HG03175 (cell line): ENCODE data around the gene FRMD4B.
A peak's percentile ranks its signal among the peaks of the same experiment; 100 is the strongest.

Experiments used
- ATAC-seq: cut with Tn5 transposase; IDR thresholded peaks from one replicate; pipeline ENCODE4 v1.9.1; 2021; ENCODE audit warnings: mild to moderate bottlenecking, moderate library complexity; ENCODE audit not compliant: unreplicated experiment

Gene FRMD4B

DNA sequence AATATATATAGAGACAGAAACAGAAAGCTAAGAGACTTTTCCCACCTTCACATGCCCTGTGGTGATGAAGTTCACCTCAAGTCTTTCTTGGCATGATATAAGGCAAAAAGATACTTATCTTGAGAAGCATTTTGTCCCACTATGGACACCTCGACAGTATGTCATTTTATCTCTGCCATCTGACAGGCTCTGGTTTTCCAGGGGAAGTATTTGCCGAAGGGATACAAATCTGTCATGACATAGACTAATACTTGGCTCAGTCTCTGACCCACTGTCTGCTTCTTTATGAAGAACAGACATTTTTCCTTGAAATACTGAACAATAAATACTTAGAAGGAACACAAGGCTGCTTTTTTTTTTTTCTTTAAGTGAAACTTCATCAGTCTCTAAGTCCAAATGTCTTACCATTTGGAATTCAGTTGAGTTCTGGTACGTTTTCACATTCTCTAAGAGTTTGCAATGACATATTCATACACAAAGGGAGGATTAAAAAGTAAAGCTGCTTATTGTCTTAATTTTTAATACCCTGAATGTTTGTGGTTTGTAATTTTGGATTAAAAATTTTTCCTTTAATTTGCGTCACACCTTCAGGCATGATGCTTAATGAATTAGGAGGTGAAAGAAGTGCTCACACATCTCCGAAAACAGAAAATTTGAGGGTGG lies 175.7 kb downstream of the FRMD4B start:
- no peak for ATAC-seq

DNA sequence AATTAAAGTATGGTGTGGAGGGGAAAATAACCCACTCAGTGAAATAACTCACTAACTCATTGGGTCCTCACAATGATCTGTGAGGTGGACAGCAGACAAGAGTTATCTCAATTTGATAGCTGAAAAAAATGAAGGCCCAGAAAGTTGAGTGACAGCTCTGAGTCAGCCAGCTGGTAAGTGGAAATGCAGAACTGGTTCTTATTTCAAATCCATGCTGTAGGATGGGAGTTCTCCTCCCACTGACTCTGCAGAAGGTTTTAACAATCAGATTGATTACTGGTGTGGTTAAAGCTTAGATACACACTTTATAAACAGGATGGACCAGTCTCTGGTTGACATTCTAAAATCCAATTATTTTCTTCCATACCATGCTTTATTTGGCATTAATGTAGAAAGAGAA lies 176.5 kb downstream of the FRMD4B start:
- no peak for ATAC-seq

DNA sequence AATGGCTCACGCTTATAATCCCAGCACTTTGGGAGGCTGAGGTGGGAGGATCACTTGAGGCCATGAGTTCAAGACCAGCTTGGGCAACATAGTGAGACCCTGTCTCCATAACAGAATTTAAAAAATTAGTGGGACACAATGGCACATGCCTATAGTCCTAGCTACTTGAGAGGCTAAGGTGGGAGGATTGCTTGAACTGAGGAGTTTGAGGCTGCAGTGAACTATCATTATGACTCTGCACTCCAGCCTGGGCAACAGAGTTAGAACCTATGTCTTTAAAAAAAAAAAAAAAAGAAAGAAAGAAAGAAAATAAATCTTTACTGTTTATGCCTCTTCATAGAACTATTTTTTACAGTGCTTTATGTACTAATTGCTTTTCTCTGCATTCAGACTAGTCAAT lies 178.9 kb downstream of the FRMD4B start:
- ATAC-seq = no peak

DNA sequence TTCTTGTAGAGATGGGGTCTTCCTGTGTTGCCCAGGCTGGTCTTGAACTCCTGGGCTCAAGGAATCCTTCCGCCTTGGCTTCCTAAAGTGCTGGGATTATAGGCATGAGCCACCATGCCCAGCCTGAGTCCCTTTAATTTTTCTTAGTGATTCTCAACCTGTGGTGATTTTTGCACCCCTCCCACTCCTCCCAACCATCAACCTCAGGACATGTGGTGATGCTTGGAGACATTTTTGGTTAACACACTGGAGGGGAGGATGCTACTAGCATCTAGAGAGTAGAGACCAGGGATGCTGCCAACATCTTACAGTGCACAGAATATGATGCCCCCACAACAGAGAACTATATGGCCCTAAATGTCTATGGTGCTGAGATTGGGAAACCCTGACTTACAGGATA lies 180.5 kb downstream of the FRMD4B start:
- no peak for ATAC-seq

DNA sequence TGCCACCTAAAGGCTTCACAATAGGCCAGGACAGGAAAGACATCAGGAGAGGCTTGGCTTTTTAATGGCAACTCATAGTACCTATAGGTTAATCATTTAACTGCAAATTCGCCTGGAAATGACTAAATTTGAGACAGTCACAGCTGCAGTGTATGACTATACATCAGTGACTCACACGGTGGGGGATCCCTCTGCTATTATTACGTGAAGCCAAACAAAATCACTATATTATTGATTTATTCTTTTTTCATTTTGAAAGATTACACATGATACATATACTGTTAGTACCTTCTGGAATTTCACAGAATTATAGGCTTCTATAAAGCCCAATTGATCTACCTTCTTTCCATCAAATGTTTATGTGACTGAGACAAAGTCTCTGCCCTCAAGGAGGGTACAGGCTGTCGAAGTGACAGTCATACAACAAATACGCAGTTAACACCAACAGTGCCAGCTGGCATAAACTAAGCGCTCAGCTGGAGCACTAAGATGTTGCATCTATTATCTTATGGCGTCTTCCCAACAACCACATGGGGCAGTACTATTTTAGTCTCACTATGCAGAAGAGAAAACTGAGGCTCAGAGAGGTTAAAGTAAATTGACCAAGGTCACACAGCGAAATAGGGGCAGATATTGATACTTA lies 181.5 kb downstream of the FRMD4B start:
- peak; percentile 90 for ATAC-seq

DNA sequence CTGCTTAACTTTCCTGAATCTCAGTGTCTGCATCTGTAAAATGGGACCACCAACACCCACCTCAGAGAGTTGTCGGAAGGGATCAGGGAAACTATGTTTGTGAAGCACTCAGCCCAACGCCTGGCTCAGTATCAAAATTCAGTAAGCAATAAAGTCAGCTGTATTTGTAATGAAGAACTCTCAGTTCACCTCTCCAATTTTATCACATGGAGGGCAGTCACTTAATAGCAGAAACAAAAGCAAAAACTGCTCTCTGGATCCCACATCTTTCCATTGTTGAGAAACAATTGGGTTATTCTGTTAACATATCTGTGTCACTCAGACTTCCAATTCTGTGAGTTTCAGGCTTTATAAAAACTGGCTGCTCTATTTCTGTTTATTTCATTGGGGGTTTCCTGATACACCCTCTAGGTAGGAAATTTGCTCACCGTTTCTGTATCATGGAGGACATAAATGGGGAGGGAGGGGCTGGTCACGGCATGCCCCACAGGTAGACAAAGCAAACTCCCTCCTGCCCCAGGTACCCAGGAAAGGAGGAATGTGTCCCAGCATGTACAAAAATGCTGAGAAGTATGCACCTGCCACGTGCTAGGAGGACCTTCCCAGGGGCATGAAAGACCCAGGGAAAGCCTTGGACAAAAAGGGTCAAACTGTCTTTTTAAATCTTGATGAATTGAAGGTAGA lies 182.1 kb downstream of the FRMD4B start:
- ATAC-seq = peak; percentile 28

DNA sequence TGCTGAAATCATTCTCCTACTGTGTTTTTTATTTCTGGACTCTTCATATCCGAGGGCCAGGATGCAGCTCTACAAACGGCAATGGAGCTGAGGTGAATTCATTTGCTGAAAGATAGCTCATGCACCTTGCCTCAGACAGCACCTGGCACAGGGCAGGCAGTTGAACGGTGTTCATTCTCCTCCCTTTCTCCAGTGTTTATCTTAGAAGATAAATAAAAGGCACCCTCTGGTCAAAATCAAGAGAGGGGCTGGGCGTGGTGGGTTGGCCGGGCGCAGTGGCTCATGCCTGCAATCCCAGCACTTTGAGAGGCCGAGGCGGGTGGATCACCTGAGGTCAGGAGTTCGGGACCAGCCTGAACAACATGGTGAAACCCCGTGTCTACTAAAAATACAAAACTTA lies 184.2 kb downstream of the FRMD4B start:
- no peak for ATAC-seq

DNA sequence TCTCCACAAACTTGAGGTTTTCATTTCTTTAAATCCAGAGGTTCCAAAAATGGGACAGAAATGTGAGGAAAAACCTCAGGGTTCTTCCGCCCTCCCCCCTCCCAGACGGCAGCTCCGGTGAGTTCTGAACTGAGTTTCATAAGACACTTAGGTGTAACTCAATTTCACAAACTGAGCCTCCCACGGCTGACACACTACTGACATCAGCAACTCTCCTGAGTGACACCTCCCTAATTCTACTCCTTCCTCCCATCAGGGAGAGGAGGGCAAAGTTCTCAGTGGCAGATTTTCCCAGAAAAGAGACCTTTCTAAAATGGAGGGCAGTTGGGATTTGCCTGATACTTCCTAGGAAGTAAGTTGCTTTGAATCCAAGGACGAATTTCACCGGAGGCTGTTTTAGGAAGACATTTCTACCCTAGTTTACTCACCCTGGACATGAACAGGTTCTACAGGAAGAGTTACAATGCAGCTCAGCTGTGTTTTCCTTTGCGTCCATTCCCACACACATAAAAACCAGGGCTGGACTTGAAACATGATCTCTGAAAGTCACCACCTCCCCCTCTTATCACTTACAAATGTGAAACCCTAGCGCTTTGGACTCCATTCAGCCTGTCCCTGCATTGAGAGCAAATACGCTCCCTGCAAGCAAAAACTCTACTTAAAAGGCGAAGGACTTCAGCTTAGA lies 185.4 kb downstream of the FRMD4B start:
- no peak for ATAC-seq

DNA sequence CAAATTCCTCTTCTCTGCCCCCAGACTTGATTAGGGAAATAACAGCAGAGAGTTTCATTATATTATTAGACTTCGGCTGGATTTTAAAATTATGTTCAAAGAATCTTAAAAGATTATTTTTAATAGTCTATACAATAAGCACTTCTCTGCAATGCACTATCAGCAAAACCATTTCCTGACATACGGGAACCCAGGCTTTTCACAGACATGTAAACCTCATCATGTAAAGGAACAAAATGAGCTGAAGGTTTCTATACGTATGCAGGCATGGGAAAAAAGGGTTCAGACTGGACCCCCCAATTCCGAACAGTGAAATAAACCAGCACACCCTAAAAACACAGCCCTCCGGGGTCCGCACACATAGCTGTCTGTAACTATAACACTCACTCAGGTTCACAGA lies 185.9 kb downstream of the FRMD4B start:
- no peak for ATAC-seq

DNA sequence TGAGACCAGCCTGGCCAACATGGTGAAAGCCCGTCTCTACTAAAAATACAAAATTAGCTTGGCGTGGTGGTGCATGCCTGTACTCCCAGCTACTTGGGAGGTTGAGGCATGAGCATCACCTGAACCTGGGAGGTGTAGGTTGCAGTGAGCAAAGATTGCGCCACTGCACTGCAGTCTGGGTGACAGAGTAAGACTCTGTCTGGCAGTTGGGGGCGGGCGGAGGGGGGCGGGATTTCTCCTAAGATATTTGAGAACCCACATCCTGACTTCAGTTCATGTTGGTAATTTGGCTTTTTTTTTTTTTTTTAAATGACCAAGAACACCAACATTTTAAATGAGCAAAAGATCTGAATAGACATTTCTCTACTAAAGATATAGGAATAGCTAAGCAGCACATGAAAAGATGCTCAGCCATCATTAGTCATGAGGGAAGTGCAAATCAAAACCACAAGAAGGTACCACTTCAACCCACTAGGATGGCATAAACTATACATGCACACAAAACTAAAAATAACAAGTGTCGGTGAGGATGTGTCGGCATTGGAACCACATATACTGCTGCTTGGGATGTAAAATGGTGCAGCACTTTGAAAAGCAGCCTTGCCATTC lies 187.9 kb downstream of the FRMD4B start:
- ATAC-seq = no peak

DNA sequence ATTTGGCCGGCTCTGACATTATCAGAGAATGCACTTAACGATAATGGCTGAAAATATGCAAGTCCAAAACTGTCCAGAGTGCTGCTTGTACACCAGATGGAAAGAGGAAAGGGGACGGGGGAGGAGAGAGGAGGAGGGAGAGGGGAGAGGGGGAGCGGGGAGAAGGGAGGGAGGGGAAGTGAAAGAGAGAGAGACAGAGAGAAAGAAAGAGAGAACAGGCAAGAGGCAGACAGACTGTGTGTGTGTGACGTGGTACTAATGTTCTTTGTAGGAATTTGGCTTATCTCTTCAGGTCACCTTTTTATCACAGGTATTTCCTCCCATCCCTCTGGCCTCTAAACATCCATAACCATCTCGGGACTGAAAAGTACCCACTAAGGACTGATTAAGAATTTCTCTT lies 188.4 kb downstream of the FRMD4B start:
- no peak for ATAC-seq

DNA sequence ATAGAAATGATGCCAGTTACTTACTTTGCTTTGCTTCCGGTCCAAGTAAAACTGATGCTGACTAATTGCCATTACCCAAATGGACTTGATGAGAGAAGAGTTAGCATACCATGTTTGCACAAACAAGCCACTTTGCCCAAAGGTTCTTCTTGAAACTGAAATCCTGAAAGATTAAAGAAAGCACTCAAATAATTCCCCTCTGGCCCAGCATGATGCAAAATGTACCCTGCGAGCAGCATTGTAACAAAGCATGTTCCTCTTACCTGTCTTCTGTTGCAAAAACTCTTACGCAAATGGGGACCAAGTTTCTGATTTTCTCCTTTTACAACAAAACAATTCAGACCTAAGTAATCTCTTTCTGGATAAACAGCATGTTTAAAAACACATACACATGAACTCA lies 189.0 kb downstream of the FRMD4B start:
- ATAC-seq = no peak

DNA sequence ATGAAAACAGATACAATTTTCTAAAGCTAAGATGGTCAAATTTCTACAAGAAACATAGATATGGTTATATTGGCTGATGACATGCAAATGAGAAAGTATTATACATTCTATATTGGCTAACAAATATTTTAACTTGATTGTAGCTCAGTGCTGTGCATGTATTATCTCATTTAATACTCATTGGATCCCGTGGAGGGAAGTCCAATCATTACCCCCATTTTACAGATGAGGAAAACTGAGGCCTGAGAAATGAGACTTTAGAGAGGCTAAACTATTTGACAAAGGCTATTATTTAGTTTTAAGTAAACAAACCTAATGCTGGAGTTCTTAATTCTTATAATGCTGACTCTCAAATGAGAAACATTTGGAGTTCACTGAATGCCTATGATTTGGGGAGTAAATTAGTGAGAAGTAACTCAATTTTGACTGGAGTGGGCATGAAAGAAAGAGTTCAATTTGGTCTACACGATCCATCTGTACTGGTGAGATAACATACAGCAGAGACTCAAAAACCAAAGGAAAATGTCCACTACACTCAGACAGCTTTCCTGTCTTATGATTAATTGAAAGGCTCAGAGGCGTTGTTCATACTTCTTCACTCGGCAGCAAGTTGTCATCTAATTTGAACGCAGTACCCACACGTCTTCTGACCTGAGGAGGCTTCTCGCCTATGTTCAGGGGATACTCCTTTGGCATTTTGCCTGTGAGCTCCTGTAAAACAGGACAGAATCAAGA lies 191.3 kb downstream of the FRMD4B start:
- no peak for ATAC-seq

DNA sequence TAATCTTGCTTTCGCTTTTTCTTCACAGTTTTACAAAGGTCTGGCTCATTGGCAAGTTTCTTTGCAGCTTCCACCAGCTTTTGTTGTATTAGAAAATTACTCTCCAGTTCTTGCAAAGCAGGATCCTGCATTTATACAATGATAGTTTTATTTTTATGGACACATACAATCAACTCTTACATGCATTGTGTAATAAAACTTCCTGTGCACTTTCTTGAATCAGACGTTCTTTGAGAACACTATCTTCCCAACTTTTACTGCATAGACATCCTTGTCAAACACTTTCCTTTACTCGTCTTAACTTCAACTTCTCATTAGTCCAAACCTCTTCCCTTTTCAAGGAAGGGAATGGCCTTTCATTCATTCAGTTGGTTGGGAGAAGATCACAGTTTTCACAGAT lies 192.1 kb downstream of the FRMD4B start:
- no peak for ATAC-seq

DNA sequence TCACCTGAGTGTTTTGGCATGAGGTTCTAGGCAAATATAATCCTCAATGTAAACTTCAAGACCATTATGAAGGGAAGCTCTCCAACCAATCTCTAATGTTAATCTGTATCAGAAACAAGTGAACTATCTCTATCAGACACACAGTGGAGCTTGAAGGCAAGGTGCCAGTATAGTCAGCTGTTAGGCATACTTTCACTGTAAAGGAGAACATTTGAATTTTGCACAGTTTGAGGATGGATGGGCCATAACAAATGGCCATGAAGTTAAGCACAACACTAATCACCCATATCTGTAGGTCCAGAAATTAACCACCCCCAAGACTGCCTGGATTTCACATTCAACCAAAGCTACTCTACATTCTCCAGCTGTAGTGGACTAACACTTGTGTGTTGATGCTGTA lies 194.4 kb downstream of the FRMD4B start:
- no peak for ATAC-seq

DNA sequence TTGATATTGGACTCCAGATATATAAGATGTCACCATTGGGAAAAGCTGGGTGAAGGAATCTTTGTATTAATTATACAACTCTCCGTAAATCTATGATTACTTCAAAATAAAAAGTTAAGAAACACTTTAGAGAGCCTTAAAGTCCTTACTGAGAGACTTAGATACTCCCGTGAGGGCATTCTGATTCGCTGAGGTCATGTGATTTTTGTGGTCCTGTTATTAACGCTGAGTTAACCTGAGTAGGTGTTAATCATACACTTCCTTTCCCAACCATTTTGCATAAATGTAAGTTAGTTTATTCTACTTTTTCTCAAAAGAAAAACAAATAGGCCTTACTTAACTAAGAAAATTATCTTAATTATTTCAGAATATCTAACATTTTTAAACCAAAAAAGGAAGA lies 196.4 kb downstream of the FRMD4B start:
- no peak for ATAC-seq

DNA sequence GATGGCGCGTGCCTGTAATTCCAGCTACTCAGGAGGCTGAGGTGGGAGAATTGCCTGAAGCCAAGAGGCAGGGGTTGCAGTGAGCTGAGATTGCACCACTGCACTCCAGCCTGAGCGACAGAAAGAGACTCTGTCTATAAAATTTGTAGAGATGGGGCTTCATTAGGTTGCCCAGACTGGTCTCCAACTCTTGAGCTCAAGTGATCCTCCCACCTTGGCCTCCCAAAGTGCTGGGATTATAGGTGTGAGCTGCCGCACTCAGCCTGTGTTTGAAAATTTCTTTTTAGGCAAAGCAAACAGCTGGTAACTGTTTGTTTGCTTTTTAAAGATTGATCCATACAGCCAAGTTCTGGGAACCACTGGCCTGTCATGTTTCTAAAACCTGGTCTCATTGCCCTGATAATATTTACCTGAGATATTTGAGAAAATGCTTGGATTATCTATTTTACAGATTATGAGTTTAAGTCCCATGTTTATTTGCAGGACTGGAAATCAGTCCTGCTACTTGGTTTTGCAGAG lies 199.3 kb downstream of the FRMD4B start:
- ATAC-seq = no peak

DNA sequence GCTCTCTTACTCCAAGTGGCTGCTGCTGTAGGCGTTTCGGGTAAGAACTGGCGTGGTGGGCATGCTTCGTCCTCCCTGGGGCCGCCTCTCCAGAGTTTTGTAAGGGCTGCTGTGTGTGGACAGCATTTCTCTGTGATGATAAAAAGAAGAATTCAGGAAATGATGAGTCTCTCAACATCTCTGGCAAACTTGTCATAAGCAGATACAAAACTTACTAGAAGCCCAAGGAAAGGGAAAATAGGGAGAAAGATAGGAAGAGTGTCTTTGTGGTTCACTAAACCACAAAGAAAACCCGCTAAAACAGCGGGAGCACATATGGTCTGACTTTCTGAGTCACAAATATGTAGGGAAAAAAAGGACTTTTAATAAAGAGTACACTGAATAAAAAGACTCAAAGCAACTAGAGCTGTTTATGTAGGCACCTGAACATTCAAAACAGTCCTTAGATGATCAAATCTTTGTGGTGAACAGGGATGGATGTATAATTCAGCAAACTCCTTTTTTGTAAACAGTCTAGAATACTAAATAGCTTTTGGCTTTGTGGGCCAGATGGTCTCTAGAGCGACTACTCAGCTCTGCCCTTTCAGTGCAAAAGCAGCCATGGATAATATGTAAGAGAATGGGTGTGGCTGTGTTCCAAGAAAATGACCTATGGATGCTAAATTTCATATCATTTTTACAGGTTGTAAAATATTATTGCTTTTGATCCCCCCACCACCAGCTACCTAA lies 203.1 kb downstream of the FRMD4B start:
- no peak for ATAC-seq

DNA sequence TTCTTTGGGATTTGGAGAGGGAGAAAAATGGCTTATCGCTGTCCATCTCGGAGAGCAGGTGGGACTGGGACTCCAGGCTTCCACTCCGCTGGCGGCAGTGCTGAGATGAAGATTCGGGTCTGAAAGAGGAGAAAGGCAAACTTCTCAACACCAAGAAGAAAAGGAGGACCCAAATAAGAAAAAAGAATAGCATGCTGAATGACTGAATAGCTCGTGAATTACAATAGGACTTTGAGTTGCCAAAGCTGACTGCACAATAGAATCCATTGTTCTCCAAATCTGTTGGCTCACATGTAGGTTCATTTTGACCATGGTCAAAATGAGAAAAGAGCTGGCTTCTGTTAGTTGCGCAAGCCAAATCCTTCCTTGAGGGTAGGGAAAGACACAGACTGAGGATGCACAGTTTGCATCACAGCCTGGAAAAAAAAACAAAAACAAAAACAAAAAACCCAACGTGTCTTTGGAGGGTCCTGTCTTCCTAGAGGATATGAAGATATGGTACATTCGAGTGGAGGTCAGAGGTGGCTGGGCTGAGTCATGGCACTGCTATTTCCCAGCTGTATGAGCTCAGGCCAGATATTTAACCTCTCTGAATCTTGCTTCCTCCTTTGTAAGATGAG lies 204.2 kb downstream of the FRMD4B start:
- no peak for ATAC-seq
